ENCODE results near the gene MIS18BP1.
"Not testable (repeated sequence)": the region's sequence is repeated elsewhere in the genome, so short reads cannot be mapped to it uniquely, and the experiment has no call there.

Gene MIS18BP1

DNA sequence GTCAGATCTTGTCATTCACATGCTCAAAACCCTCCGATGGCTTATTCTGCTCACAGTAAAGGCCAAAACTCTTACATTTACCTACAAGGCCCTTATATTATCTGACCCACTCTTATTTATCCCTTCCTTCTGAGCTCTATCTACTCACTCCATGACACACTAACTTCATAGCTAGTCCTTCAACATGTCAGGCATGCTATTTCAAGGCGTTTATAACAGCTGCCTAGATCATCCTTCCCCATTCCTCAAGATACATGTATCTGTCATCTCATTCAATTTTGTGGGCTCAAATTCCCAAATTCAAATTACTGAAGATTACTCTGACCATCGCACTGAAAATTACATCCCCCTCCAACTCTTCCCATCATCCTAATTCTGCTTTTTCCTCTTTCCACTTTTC, 6.9 kb downstream of the MIS18BP1 start:
- DNase-seq (ENCODE audit: low read depth) = no peak

DNA sequence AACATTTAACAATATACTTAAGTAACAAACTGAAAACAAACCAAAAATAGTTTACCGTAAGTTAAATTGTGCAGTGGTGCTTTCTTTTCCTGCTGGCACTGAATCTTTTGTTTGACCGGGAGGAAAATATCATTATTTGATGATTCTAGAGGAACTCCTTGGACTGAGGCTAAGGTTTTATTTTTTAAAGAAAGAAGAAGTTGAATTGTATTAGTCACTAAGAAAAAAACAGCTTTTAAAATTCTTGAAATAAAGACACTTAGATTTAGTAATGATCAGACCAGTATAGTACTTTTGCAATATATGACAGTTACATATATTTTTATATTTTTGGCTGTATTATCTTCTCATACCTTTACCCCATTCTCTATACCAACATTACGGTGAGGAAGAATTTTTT, 10.3 kb downstream of the MIS18BP1 start:
- no peak for DNase-seq (ENCODE audit: low read depth)

DNA sequence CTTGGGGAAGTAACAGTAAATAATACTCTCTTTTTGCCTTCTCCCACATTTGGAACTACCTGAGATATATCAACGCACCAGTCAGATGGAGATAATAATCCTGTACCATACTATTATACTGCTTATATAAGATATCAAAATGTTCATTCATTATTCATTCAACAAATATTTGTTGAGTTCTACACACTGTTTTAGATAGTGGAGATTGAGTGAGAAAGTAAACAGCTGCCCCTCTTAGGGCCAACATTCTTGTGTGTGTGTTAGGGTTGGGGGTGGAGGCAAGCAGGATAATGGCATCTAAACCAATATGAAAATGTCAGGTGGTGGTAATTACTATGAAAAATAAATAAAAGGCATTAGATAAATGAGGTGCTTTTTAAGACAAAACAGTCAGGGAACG, 14.0 kb downstream of the MIS18BP1 start:
- DNase-seq (ENCODE audit: low read depth) = no peak

DNA sequence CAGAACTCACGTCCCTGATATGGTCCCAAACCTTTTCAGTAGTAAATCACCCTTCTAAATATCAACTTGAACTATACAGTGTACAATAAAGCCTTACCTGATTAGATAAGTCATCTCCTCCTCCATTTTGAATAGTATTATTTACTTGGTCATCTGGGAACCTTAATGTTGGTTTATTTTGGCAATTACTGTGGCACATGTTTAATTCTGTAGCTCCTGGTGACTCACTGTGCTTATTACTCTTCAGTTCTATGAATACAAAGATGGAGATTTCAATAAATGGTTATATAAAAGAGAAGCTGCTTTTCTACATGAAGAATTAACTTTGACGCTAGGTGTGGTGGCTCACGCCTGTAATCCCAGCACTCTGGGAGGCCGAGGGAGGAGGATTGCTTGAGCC, 25.4 kb downstream of the MIS18BP1 start:
- DNase-seq (ENCODE audit: low read depth) = no peak

DNA sequence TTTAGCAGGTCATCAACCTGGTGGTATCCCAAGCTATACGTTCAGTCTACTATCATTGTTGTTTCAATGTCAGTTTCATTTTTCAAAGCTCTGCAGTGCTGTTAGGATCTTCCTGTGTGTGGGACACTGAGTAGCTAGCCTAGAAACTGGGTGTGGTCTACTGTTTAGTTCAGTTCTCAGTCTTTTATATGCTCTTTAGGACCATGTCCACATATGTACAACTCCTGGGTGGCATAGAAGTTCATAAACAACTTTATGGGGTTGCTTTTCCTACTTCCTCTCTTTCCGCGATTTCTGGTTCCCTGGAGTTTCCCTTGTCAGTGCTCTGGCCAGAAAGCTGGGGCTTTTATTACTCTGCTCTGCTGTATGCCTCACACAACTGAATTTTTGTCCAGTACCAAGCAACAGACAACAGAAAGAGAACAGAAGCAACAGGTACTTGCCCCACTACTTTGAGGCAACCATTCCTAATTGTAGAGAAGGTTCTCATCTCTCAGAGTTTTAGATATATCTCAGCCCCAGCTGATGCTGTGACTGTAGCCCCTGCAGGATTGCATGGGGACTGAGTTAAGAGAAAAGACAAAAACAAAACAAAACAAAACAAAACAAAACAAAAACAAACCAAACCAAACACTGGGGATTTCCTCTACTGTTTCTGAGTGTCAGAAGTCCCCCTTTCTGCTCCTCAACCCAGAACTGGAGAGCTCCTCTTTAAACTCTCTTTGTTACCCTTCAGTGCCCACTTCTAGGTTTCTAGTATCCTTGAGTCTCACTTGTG, 30.3 kb downstream of the MIS18BP1 start:
- no peak for DNase-seq (ENCODE audit: low read depth)

DNA sequence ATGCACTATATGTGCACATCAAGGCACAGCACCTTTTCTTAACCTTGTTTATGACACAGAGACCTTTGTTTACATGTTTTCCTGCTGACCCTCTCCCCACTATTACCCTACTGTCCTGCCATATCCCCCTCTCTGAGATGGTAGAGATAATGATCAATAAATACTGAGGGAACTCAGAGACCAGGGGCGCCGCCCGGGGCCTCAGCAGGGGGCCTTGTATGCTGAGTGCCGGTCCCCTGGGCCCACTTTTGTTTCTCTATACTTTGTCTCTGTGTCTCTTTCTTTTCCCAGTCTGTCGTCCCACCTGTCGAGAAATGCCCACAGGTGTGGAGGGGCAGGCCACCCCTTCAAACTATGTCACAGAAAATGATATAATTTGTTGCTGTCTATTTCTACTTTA, 38.7 kb downstream of the MIS18BP1 start:
- DNase-seq (ENCODE audit: low read depth) = not testable (repeated sequence)

DNA sequence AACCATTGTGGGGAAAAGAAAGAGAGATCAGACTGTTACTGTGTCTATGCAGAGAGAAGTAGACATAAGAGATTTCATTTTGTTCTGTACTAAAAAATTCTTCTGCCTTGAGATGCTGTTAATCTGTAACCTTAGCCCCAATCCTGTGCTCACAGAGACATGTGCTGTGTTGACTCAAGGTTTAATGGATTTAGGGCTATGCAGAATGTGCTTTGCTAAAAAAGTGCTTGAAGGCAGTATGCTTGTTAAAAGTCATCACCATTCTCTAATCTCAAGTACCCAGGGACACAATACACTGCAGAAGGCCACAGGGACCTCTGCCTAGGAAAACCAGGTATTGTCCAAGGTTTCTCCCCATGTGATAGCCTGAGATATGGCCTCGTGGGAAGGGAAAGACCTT, 39.3 kb downstream of the MIS18BP1 start:
- DNase-seq (ENCODE audit: low read depth) = not testable (repeated sequence)

DNA sequence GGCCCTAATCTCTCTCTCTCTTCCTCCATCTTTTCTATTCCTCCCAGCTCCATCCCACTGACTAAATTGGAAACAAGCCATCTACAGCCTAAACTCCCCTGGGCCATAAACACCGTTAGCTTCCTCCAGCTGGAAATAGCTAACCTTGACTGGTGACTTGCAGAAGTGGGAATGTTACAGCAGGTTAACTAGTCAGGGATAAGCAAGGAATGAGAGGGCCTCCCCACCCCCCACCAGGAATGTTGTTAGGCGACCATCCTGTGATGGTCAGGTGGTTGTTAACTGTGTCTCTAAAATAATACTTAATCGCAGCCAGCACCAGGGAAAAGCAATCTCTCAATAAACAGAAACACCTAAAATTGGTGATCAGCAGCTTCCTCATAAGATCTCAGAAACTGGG, 40.8 kb downstream of the MIS18BP1 start:
- no peak for DNase-seq (ENCODE audit: low read depth)

DNA sequence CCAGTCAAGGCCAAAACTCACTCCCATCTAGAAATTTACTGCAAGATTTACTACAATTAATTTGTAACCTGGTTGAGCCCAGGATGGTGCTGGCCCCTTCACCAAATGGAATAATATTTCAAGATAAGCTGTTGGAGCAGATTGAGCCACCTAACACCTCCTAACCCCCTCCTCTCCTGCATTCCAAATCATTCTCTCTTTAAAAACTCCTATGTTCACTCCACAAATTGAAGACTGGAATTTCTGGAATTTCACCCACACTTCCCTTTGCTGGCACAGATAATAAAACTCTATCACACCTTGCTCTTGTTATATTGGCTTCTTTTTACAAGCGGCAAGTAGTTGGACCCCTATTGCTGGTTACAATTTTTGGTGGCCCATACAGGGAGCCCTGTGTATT, 41.7 kb downstream of the MIS18BP1 start:
- no peak for DNase-seq (ENCODE audit: low read depth)

DNA sequence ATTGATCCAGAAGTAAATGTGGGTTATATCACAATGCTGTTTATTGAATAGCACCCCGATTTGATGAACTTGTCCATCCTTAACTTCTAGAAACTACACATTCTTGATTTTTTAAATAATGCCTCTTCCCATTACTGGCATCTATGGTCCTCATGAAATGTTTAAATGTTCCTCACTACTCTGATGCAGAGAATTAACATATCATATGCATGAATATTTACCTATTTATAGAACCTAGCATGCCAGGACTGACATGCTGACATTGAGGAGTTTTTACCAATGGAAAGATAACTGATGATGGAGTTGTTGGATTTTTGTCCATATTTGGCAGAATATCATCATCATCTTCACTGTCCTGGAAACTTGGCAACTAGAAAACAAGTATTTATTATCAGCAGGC, 42.8 kb downstream of the MIS18BP1 start:
- DNase-seq (ENCODE audit: low read depth) = no peak

DNA sequence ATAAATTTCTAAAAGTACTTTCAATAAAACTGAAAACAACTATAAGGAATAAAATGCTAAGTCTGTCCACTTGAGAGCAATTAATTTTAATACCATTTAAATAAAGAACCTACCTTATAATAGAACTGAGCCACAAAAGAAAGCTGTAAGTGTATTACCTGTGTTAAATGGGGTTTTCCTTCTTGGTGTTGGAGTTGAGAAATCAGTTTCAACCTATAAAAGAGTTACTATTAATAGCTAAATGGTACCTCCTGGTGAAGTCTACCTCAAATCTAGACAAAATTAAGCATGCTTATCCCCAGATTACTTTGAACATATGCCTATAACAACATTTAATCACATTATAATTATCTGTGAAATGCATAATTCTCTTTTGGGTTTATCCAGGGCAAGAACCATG, 48.8 kb downstream of the MIS18BP1 start:
- no peak for DNase-seq (ENCODE audit: low read depth)

DNA sequence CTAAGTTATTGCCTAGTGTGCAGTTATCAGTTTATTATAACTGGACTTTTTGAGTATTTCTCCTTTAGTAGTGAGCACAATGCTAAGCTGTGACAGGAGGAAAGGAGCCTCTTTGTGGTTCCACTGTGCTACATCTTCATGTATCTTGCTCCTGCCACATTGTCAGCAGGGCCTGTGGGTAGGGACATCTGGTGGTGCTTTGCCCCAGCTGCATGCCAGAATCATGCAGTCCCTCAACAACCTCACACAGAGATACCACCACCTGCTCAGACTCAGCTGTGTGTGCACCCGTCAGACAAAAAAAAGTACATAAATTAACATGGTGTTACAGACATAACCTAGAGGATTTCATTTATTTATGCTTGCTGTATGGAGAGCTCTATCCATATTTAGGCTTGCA, 51.1 kb downstream of the MIS18BP1 start:
- DNase-seq (ENCODE audit: low read depth) = peak; percentile 40

DNA sequence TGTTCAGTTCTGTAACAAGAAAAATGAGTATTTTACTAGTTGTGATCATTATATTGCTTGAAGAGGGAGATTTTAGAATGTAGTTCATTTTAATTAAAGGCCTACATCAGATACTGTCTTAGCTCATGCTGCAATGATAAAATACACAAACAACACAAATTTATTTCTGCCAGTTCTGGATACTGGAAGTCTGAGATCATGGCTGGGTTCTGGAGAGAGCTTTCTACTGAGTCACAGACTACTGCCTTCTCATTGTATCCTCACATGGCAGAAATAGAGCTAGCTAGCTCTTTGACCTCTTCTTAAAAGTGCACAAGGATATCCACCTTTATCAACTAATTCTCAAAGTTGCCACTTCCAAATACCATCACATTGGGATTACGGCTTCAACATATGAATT, 53.8 kb downstream of the MIS18BP1 start:
- peak; percentile 67 for DNase-seq (ENCODE audit: low read depth)

DNA sequence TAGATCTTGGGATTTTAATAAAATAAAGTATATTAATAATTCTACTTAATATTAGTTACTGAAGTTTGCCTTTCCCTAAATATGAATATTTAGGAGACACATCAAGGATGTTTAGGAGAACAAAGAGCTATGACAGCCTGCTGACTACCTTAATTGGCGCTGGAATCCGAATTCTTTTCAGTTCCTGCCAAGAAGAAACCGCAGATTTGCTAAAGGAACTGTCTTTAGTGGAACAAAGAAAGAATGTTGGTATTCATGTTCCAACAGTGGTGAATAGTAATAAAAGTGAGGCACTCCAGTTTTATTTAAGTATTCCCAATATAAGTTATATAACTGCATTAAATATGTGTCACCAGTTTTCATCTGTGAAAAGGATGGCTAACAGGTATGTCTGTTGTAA, 54.5 kb downstream of the MIS18BP1 start:
- peak; percentile 10 for DNase-seq (ENCODE audit: low read depth)

DNA sequence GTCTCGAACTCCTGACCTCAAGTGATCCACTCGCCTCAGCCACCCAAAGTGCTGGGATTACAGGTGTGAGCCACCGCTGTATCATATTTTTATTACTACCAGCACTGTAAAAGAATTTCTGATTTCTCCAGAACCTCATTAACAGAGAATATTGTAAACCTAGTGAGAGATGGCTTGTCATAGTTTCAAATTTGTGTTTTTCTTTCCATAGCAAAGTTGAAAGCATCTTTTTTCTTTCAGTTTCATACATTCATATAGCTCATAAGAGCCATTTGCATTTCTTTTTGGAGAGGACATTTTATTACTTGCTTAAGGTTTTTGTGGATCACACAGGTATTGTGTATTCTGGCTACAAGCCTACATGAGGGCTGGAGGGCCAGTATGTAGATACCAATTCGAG, 58.0 kb downstream of the MIS18BP1 start:
- DNase-seq (ENCODE audit: low read depth) = no peak

DNA sequence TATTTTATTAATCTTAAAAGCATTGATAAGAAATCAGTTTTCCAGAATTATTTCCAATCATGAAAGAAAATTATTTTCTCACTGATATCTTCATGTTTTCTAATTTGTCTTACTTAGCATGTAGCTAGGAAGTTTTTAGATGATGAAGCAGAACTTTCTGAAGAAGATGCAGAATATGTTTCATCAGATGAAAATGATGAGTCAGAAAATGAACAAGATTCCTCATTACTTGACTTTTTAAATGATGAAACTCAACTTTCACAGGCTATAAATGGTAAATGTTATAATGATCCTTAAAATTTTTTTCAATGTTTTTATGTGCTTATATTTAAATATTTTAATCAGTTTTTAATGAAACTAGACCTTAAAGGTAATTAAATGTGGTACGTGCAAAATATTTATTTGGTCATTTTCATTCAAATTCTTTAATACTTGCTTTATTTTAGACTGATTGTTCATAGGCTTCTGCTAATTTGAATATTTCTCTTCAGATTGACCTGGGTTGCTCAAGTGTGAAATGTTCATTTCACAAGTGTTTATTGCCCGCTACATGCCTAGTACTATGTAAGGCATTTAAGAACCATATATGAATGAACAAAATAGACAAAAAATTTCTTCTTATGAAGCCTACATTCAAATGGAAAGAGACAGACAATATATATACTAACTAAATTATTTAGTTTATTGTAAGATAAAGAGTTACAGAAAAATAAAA, 67.7 kb downstream of the MIS18BP1 start:
- DNase-seq (ENCODE audit: low read depth) = peak; percentile 34

DNA sequence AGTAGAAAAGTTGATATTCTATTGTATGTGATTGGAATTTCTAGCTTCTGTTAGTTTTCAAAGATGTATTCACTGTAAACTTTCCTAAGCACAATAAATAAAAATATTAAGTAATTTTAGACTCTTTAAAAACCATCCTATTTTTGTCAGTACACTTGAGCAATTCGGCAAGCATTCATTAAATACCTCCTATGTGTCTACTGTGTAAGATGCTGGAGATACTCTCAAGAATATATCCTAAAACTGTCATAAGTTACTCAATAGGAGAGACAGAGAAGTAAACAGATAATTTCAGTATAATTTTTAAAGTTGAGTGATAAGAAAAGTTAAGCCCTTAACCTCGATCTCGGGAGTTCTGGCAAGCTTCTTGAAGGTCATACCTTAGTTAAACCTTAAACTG, 71.2 kb downstream of the MIS18BP1 start:
- DNase-seq (ENCODE audit: low read depth) = no peak

DNA sequence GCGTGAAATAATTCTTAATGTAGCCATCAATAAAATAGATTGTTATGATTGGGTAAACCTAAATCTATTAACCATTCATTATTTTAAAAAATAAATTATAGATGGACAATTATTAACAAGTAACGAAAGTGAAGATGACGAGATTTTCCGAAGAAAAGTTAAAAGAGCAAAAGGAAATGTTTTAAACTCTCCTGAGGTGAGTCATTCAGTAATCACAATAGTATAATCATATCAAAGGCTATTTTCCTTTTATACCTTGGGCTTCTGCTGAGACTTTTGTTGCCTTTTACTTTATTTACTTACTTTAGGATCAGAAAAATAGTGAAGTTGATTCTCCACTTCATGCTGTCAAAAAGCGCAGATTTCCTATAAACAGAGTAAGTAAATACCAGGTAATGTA, 71.7 kb downstream of the MIS18BP1 start:
- no peak for DNase-seq (ENCODE audit: low read depth)

DNA sequence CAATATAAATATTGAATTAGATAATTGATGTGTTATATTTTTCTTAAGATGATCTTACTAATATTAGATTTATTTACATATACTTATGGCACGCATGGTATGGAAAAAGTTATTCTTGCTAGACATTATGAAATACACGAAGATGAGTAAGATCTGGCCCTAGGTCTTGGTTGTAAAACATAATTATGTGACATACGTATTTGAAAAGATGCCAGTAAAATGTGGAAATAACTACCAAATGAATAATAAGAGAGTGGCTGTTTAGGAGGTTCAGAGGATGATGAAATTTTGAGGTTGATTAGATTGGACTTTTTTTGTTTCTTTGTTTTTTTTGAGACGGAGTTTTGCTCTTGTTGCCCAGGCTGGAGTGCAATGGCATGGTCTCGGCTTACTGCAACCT, 75.9 kb downstream of the MIS18BP1 start:
- DNase-seq (ENCODE audit: low read depth) = peak; percentile 77

DNA sequence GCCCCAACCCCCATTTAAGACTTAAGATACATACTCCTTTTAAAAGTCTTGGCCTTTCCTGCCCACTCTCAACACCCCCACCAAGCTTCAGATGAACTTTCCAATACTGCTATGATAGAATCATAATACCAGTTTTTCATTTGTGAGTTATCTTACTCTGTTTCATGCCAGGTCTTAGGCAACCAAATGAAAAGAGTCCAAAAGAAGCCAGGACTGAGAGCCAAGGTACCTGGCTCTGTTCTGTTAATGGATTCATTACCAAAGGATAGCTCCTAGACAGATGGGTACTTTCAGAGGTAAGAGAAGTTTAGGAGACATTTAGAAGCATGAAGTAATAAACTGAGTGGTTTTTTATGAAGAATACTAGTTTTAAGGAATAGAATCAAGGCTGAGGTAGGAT, 83.1 kb downstream of the MIS18BP1 start:
- no peak for DNase-seq (ENCODE audit: low read depth)

DNA sequence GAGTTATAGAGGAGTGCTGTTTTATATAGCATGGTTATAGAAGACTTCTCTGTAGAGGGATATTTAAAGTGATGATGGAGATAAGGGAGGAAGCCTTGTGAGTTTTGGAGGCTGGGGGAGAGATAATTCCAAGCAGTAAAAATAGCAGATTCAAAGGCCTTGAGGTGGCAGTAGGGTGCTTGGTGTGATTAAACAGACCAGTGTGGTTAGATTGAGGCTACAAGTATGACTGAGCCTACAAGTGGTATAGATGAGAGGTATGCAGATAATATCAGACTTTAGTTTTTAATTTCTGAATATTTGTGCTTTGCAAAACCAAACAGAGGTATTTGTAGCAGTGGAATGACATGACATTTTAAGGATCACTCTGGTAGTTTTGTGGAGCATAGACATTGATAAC, 96.9 kb downstream of the MIS18BP1 start:
- no peak for DNase-seq (ENCODE audit: low read depth)
